Prostate gland (tissue), 2 donors: ENCODE results near the gene ELOVL1.

Experiments
- POLR2A ChIP-seq: fragments of 450-650 bp; IDR thresholded peaks from one replicate; pipeline ENCODE4 v1.6.1; 2016; ENCODE audit warnings: antibody characterized with exemption, mild to moderate bottlenecking
- TF ChIP-seq, protein P1 (sequence below), 4 experiments: fragments of 200-600 bp in 2 of 4; fragments of 450-650 bp in 2 of 4; sonication (generic) in 2 of 4; IDR thresholded peaks; 1 replicate in 3 of 4; 2 replicates in 1 of 4; pipeline ENCODE4 v1.5.1; 2016 to 2019; ENCODE audit warnings: antibody characterized with exemption in 4 of 4, mild to moderate bottlenecking in 2 of 4, moderate library complexity in 2 of 4

DNA sequence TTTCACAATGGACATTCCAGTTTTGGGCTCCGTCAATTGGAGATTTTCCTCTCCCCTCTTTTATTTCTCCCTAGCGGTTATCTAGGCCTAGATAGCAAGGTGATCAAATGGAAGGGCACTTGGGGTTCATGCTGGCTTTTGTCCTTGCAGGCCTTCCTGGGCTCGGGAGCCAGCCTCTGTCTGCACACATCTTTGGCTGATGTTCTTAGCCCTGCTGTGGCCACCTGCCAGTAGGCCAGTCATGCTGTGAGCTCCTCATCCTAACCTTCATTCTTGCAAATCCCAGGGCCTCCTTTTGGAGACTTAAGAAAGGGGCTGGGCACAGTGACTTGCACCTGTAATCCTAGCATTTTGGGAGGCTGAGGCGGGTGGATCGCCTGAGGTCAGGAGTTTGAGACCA, 53.6 kb downstream of the ELOVL1 start:
- no peak for TF ChIP-seq POLR2A
- TF ChIP-seq, protein P1, sequence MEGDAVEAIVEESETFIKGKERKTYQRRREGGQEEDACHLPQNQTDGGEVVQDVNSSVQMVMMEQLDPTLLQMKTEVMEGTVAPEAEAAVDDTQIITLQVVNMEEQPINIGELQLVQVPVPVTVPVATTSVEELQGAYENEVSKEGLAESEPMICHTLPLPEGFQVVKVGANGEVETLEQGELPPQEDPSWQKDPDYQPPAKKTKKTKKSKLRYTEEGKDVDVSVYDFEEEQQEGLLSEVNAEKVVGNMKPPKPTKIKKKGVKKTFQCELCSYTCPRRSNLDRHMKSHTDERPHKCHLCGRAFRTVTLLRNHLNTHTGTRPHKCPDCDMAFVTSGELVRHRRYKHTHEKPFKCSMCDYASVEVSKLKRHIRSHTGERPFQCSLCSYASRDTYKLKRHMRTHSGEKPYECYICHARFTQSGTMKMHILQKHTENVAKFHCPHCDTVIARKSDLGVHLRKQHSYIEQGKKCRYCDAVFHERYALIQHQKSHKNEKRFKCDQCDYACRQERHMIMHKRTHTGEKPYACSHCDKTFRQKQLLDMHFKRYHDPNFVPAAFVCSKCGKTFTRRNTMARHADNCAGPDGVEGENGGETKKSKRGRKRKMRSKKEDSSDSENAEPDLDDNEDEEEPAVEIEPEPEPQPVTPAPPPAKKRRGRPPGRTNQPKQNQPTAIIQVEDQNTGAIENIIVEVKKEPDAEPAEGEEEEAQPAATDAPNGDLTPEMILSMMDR (IDR thresholded peaks at IDR 0.05): no peak
